ENCODE results near the gene SON.
"Not testable (repeated sequence)": the region's sequence is repeated elsewhere in the genome, so short reads cannot be mapped to it uniquely, and the experiment has no call there.

Gene SON, protein sequence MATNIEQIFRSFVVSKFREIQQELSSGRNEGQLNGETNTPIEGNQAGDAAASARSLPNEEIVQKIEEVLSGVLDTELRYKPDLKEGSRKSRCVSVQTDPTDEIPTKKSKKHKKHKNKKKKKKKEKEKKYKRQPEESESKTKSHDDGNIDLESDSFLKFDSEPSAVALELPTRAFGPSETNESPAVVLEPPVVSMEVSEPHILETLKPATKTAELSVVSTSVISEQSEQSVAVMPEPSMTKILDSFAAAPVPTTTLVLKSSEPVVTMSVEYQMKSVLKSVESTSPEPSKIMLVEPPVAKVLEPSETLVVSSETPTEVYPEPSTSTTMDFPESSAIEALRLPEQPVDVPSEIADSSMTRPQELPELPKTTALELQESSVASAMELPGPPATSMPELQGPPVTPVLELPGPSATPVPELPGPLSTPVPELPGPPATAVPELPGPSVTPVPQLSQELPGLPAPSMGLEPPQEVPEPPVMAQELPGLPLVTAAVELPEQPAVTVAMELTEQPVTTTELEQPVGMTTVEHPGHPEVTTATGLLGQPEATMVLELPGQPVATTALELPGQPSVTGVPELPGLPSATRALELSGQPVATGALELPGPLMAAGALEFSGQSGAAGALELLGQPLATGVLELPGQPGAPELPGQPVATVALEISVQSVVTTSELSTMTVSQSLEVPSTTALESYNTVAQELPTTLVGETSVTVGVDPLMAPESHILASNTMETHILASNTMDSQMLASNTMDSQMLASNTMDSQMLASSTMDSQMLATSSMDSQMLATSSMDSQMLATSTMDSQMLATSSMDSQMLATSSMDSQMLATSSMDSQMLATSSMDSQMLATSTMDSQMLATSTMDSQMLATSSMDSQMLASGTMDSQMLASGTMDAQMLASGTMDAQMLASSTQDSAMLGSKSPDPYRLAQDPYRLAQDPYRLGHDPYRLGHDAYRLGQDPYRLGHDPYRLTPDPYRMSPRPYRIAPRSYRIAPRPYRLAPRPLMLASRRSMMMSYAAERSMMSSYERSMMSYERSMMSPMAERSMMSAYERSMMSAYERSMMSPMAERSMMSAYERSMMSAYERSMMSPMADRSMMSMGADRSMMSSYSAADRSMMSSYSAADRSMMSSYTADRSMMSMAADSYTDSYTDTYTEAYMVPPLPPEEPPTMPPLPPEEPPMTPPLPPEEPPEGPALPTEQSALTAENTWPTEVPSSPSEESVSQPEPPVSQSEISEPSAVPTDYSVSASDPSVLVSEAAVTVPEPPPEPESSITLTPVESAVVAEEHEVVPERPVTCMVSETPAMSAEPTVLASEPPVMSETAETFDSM (N-terminal part only)

DNA sequence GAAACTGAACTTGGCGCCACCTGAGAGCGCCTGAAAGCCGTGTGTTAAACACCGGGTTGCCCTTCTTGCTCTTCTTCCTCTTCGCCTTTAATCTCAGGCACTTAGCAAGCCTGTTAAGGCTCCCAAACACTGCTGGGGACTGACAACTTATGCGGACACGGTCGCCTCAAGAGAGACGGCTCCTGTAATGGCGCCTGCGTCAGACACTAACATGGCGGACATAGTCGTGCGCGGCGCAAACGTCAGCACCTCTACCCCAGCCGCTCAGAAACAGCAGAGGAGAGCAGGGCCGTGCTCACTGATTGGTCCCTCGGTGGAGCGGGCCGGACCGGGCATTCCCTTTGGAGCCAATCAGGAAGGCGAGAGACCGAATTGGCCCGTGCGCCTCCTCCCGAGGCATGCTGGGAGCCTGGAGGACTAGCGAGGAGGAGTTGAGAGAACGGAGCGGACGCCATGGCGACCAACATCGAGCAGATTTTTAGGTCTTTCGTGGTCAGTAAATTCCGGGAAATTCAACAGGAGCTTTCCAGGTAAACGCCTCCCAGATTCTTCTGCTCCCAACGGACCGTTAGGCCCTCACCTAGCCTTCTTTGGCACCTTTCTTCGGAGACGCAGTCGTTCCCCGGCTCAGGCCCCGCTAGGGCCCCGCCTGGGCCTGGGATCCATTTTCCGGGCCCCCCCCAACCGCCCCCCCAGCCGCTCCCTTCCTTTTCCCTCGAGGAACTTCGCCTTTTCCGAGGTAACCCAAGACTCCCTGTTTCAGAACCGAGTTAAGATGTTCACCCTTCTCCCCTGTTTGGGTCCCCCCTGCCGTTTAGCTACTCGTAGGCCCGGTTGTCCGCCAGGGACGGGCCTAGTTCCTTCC lies at the start of gene SON:
SON (plus strand) TSS at position 399 of the 865 bp plus-strand sequence; CDS start at position 454, 55 bp downstream.
- peak; percentile 98 for DNase-seq (ENCODE audit: low spot score)

DNA sequence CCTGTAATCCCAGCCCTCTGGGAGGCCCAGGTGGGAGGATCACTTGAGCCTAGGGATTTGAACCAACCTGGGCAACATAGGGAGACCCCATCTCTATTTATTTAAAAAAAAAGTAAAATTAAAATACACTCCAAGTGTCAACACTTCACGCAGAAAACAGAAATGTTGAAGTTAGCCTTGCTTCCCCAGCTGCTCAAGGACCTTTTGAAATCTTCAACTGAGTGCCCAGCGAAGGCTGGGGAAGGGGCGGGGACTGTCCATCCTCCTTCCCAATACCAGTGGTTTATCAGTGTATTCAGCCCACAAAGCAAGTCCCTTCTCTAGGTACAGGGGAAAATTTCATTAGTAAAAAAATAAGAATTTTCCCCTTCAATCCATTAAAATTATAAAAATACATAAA lies 49.1 kb upstream of the SON start:
- DNase-seq (ENCODE audit: low spot score), result no peak

DNA sequence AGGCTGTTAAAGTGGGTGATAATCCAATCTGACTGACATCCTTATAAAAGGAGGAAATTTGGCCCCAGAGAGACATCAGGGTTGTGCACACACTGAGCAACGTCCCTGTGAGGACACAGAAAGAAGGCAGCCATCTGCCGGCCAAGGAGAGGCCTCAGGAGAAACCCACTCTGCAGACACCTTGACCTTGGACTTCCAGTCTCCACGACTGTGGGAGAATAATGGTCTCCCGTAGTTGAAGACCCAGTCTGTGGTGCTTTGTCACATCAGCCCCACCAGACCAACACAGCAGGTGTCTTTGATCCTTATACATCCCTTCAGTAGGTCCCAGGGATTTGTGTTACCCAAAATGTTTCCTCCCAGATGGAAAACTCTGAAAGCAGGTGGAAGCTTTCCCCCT lies 47.1 kb upstream of the SON start:
- DNase-seq (ENCODE audit: low spot score), result no peak

DNA sequence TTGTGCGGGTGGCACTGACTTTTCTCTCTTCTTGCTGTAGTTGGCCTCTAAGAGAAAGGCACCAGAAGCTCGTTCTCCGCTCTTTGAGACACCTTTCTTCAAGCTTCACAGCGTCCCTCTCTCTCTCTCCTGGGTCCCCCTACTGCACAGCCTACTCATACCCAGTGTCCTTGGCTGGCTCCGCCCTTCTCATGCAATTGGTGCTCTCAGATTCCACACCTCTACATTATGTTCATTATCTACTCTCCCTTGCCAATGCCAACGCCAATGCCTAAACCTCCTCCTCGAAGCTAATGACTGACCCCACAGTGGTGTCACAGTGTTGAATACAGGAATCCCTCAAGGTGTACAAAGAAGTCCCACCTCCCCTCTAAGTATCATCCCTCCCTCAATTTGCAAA lies 46.5 kb upstream of the SON start:
- DNase-seq (ENCODE audit: low spot score), result no peak

DNA sequence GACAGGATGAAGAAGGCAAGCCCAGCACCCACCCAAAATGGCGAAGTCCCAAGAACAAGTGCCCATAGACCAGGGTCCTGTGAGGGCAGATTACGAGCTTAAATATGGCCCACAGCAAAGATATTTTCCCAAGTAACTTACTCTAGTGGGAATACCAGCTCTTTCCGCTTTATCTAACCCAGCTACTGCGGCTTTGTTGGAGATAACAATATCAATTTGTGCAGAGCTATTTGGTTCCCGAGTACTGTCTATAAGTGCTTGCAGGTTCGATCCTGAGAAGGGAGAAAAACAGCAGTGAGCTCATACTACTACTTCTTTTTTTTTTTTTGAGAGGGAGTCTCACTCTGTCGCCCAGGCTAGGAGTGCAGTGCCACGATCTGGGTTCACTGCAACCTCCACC lies 37.0 kb upstream of the SON start:
- no peak for DNase-seq (ENCODE audit: low spot score)

DNA sequence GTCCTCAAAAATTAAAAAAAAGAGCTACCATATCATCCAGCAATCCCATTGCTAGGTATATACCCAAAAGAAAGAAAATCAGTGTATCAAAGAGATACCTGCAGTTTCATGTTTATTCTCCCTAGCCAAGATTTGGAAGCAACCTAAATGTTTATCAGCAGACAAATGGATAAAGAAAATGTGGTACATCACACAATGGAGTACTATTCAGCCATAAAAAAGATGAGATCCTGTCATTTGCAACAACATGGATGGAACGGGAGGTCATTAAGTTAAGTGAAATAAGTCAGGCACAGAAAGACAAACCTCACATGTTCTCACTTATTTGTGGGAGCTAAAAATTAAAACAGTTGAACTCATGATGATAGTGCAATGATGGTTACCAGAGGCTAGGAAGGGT lies 35.8 kb upstream of the SON start:
- DNase-seq (ENCODE audit: low spot score), result not testable (repeated sequence)

DNA sequence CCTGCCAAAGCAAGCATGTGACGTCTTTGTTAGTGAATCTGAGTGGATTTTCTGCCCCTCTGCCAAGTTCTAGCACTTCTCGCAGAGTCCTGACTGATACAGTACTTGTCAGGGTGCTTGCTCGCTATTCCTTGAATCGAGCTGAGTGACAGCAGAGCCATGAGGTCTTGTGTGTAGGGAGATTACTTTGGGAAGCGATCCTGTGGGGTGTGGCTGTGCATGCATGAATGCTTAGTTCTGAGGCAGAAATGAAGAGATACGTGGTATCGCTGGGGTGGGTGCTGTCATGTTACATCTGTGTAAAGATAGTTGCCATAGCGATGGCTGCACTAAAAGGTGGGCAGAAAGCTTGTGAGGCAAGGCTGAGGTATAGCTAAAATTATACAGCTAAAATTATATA lies 32.0 kb upstream of the SON start:
- DNase-seq (ENCODE audit: low spot score), result peak; percentile 86

DNA sequence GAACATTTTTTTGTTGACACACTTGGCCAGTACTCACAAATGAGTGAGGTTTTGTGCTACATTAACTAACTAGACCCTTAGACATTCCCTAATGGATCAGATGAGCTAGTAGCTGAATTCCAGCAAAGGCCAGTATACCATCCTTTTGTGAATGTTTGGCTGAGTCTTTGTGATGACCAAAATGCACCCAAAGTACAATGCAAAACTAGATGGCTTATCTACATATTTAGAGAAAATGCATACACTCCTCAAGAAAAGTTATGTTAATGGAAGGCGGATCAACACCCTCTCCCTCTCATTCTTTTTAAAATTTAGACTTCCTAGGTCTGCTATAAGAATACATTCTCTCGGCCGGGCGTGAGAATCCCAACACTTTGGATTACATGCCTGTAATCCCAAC lies 31.2 kb upstream of the SON start:
- no peak for DNase-seq (ENCODE audit: low spot score)

DNA sequence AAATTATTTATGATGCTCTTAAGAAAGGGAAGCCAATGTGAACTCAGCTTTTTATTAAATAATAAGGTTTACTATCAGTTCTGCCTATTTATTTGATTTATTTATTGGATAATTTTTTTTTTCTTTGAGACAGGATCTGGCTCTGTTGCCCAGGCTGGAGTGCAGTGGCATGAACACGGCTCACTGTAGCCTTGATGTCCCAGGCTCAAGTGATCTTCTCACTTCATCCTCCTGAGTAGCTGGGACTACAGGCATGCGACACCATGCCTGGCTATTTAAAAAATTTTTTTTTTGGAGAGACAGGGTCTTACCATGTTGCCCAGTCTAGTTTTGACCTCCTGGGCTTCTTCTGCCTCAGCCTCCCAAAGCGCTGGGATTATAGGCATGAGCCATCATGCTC lies 30.4 kb upstream of the SON start:
- no peak for DNase-seq (ENCODE audit: low spot score)

DNA sequence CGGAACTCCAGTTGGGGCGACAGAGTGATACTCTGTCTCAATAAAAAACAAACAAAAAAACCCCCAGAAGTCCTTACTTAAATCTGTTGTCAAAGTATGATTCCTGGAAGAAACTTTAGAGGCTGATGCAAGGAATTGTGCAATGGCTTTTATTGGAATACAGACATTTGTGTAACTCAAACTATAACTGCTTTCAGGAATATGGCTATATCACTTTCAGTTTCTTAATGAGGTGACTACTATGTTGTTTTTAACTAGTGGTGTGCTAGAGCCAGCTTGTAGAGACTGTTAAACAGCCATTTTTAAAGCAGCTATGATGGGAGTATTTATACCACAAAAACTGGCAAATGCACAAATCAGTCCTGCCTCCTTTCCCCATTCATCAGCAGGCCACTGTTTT lies 28.6 kb upstream of the SON start:
- no peak for DNase-seq (ENCODE audit: low spot score)

DNA sequence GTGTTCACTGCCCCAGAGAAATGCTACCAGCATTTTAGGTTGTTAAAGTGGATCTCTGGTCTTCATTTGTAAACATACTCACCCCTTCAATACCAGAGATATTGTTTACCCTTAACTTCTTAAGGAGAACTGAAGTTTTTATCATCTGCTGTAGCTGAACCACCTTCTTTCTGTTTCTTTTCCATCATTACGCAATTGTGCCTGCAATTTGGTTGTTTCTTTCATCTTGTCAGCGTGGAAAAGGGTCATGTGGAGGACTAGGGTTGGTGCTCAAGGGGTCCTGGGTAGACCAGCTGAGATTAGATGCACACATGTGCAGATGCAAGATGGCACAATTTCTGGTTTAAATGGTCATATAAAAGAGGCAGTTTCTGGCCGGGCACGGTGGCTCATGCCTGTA lies 23.9 kb upstream of the SON start:
- no peak for DNase-seq (ENCODE audit: low spot score)

DNA sequence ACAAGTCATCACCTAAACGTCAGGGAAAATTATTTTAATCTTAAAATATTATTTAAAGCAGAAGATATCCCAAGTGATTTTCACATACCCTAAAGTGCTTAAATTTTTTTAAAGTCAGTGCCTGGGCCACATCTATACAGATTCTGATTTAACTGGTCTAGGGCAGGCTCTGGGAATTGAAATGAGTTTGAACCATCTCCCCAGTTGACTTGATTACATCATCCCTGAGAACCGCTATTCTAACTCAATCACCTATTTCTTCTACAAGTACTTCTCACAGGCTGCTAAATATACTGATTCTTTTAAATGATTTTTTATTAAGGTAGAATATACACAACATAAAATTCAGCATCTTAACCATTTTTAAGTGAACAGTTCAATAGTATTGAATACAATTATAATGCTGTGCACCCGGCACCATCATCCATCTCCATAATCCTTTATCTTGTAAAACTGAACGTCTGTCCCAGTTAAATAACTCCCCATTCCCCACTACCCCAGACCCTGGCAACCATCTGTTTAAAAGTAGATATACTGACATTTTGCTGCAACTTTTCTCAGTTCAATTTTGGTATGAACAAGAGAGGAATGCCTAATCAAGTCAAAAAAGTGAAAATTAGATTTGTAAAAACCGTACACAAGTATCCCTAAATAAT lies 20.4 kb upstream of the SON start:
- DNase-seq (ENCODE audit: low spot score), result no peak

DNA sequence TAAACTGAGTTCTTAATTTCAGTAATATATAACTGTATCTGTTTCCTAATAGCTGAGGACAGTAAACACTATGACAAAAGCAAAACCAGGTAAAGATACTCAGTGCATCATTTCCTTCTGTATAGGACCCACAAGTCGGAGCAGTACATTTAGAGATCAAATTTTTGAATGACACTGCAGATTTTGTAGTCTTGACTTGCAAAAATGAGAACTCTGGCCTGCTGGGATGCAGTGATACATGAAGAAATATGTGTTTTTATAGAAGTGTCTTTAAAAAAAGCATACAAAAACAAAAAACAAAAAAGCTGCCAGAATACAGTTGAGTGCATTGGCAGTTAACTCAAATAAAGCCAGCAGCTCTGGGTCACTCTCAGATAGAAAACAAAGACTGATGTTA lies 19.9 kb upstream of the SON start:
- DNase-seq (ENCODE audit: low spot score), result peak; percentile 49

DNA sequence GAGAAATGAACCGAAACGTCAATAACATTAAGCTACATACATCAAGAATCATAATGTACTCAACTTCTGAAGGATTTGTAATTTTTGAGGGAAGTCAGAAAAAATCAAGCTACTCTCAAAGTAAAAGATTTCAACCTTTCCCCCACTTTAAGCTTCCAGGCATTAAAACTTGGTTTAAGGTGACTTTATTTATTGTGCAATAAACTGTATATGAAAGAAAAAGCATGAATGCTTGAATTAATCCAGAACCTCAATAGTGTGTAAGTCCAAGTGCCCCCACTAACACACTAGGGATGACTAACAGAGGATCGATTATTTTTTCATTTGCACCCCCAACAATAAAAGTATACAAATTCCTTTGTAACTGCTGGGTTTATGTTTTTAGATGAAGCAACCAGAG lies 11.8 kb upstream of the SON start:
- no peak for DNase-seq (ENCODE audit: low spot score)

DNA sequence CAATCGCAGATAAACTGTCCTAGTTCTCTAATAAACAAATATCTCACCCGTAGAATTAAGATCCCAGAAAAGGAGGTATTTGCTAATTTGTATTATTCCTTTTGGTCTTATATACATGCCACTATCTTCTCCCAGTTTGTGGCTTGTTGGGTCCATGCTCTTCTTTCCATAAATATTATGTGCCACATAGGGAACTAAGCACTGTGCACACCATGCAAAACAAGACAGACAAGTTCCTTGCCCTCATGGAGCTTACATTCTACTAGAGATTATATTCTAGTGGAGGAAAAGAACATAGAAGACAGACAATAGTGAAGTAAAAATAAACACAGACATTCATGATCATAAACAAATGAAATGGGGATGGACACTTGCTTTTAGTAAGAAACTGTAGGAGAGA lies 5.6 kb upstream of the SON start:
- no peak for DNase-seq (ENCODE audit: low spot score)

DNA sequence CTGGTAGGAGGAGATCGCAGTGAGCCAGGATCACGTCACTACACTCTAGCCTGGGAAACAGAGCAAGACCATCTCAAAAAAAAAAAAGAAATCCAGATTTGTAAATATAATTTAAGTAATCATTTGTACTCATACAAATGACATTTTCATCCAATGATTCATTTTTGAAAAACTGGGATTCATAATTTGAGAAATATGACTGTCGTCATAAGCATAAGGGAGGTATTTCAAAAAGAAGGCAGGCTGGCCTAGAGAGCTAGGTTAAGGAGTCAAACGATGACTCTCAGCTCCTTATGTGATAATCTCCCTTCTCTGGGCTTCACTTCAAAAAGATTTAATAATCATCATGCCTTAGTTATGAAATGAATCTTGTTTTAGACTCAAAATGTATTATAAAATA lies 3.2 kb upstream of the SON start:
- DNase-seq (ENCODE audit: low spot score), result no peak

DNA sequence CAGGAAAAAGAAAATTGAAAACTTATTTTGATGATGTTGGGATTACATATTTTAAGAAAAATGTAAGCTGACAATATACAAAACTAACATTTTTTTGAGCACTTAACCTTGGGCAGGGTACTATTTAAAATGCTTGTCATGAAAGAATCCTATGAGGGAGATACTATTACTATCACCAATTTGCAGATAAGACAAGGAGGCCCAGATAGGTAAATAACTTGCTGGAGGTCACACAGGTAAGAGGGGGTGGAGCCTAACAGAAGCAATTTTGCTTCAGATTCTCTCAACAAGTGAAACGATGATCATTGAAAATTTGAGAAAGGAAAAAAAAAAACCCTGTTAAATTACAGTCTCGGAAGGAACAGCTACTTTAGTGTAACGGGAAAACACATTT lies 2.1 kb upstream of the SON start:
- no peak for DNase-seq (ENCODE audit: low spot score)

DNA sequence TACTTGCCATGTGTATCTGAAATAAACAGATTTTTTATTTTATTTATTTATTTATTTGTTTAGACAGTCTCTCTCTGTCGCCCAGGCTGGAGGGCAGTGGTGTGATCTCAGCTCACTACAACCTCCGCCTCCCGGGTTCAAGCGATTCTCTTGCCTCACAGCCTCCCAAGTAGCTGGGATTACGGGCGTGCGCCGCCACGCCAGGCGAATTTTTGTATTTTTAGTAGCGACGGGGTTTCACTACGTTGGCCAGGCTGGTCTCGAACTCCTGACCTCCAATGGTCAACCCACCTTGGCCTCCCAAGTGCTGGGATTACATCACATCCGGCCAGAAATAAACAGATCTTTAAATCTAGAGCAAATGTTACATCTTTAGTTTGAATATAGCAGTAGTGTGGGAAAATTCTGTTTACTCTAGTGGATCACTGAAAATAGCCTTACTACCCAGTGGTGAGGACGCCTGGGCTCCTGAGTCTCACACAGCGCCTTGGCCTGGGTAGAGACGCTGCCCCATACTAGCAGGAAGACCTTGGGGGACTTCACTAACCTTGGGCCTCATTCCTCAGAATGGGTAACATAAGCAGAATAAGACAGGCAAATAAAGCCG lies 1.6 kb upstream of the SON start:
- peak; percentile 31 for DNase-seq (ENCODE audit: low spot score)

DNA sequence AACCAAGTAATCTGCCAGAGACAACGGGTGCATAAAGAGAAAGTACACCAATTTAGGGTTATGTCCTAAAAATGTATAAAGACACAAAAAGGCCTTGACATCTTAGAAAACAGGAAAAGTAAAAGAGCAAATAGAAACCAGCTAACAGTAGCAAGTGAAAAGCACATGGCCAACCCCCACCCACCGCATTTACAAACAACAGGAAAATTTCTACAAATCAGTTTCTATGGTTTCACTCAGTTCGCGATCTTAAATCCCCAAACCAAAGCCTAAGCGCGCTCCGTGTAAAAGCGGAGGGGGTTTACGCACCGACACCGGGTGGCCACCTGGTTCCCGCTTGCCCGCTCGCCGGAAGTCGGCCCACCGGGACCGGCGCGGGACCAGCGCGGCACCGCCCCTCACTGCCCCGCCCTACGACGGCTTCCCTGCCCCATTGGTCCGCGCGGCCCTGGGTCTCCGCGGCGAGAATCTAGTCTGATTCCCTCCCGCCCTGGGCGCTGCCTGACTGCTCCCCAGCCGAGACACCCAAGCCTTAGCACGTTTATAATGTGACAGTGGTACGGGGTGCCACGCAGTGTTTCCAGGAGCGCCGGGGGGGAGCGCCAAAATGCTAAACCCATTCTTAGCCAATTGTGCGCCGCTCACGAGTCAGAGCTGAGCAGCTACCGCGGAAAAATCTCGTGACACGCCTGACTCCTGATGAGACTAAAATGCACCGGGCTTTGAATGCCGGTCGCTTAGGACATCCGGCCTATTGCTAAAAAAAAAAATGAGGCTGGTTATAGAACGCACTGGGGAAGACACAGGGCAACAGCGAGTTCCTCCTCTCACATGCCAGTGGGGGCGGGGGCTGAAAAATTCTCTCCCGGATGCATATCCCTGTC lies 840 bp upstream of the SON start, which contains the start of gene GART:
GART (minus strand) TSS at position 362 of the 884 bp plus-strand sequence. CDS start 2,802 bp downstream, outside the sequence.
- peak; percentile 84 for DNase-seq (ENCODE audit: low spot score)
